H9 (cell line): ENCODE data around the gene VIM. TPM values are rescaled to one million over a fixed set of nuclear protein-coding genes. Genes with fewer than 3 reads are reported as not detected.

ENCODE experiments used
- DNase-seq: peaks from one replicate; pipeline ENCODE4 v3.0.0-alpha.2; 2017
- H2AFZ ChIP-seq: one replicate; pipeline ENCODE4 v1.6.1; 2013; ENCODE audit warnings: mild to moderate bottlenecking, low read length, control low read depth, moderate library complexity
- H2AK5ac ChIP-seq: 2 replicates; pipeline ENCODE4 v1.6.1; 2013; ENCODE audit warnings: low read length, control low read depth, mixed read lengths; ENCODE audit not compliant: insufficient read length
- H2BK120ac ChIP-seq: one replicate; pipeline ENCODE4 v1.6.1; 2013; ENCODE audit warnings: low read depth, mild to moderate bottlenecking, low read length, control low read depth, inconsistent platforms; ENCODE audit not compliant: poor library complexity, severe bottlenecking
- H2BK12ac ChIP-seq: 2 replicates; pipeline ENCODE4 v1.6.1; 2013; ENCODE audit warnings: low read length, control low read depth, mixed read lengths, low read depth; ENCODE audit not compliant: insufficient read length
- H2BK15ac ChIP-seq: 2 replicates; pipeline ENCODE4 v1.6.1; 2013; ENCODE audit warnings: low read depth, low read length, control low read depth
- H2BK20ac ChIP-seq: one replicate; pipeline ENCODE4 v1.6.1; 2013; ENCODE audit warnings: low read depth, mild to moderate bottlenecking, low read length, control low read depth, inconsistent platforms; ENCODE audit not compliant: poor library complexity, severe bottlenecking
- H2BK5ac ChIP-seq: 2 replicates; pipeline ENCODE4 v1.6.1; 2013; ENCODE audit warnings: low read length, control low read depth, mixed read lengths; ENCODE audit not compliant: insufficient read length
- H3K14ac ChIP-seq: 2 replicates; pipeline ENCODE4 v1.6.1; 2013; ENCODE audit warnings: low read length, control low read depth; ENCODE audit not compliant: insufficient read depth
- H3K18ac ChIP-seq: 2 replicates; pipeline ENCODE4 v1.6.1; 2013; ENCODE audit warnings: low read depth, mild to moderate bottlenecking, mixed read lengths, low read length, control low read depth; ENCODE audit not compliant: insufficient read length
- H3K23ac ChIP-seq: 2 replicates; pipeline ENCODE4 v1.6.1; 2013; ENCODE audit warnings: low read length, control low read depth, mixed read lengths, low read depth; ENCODE audit not compliant: insufficient read length
- H3K23me2 ChIP-seq: 2 replicates; pipeline ENCODE4 v1.6.1; 2013; ENCODE audit warnings: low read depth, mild to moderate bottlenecking, mixed read lengths, low read length, control low read depth; ENCODE audit not compliant: insufficient read length, poor library complexity, severe bottlenecking
- H3K27ac ChIP-seq: 2 replicates; pipeline ENCODE4 v1.5.1; 2013; ENCODE audit warnings: low read length, control low read depth, mixed read lengths, low read depth; ENCODE audit not compliant: insufficient read length
- H3K27me3 ChIP-seq: 2 replicates; pipeline ENCODE4 v1.6.1; 2013; ENCODE audit warnings: low read length, control low read depth, inconsistent platforms; ENCODE audit not compliant: insufficient read depth
- H3K4ac ChIP-seq: 2 replicates; pipeline ENCODE4 v1.6.1; 2013; ENCODE audit warnings: low read depth, mild to moderate bottlenecking, control low read depth, inconsistent platforms, low read length, moderate library complexity
- H3K4me1 ChIP-seq: 2 replicates; pipeline ENCODE4 v1.6.1; 2013; ENCODE audit warnings: low read length, control low read depth, inconsistent platforms; ENCODE audit not compliant: insufficient read depth
- H3K4me2 ChIP-seq: 2 replicates; pipeline ENCODE4 v1.6.1; 2013; ENCODE audit warnings: low read length, control low read depth, mixed read lengths; ENCODE audit not compliant: insufficient read length, insufficient read depth
- H3K56ac ChIP-seq: 2 replicates; pipeline ENCODE4 v1.6.1; 2013; ENCODE audit warnings: low read depth, mild to moderate bottlenecking, mixed read lengths, low read length, control low read depth; ENCODE audit not compliant: insufficient read length
- H3K79me1 ChIP-seq: 2 replicates; pipeline ENCODE4 v1.6.1; 2013; ENCODE audit warnings: low read depth, mild to moderate bottlenecking, moderate library complexity, low read length, control low read depth, inconsistent platforms; ENCODE audit not compliant: insufficient read depth, poor library complexity, severe bottlenecking
- H3K79me2 ChIP-seq: 2 replicates; pipeline ENCODE4 v1.6.1; 2013; ENCODE audit warnings: low read length, control low read depth, inconsistent platforms; ENCODE audit not compliant: insufficient read depth
- H3K9ac ChIP-seq: 2 replicates; pipeline ENCODE4 v1.6.1; 2013; ENCODE audit warnings: low read length, control low read depth, mixed read lengths; ENCODE audit not compliant: insufficient read length; ENCODE audit errors: extremely low read depth
- H3K9me3 ChIP-seq: one replicate; pipeline ENCODE4 v1.6.1; 2013; ENCODE audit warnings: low read depth, low read length, inconsistent platforms; ENCODE audit not compliant: control insufficient read depth
- H3T11ph ChIP-seq: one replicate; pipeline ENCODE4 v1.6.1; 2013; ENCODE audit warnings: mild to moderate bottlenecking, low read length, control low read depth, inconsistent platforms
- H4K20me1 ChIP-seq: one replicate; pipeline ENCODE4 v1.6.1; 2013; ENCODE audit not compliant: control insufficient read depth, insufficient read length, insufficient read depth
- H4K5ac ChIP-seq: 2 replicates; pipeline ENCODE4 v1.6.1; 2013; ENCODE audit warnings: low read depth, mild to moderate bottlenecking, mixed read lengths, low read length, control low read depth; ENCODE audit not compliant: insufficient read length
- H4K8ac ChIP-seq: replicated peaks from 2 replicates; pipeline ENCODE4 v1.6.1; 2013; ENCODE audit warnings: low read length, control low read depth, mixed read lengths, low read depth; ENCODE audit not compliant: insufficient read length
- H4K91ac ChIP-seq: 2 replicates; pipeline ENCODE4 v1.6.1; 2013; ENCODE audit warnings: low read depth, mild to moderate bottlenecking, moderate library complexity, mixed read lengths, low read length, control low read depth; ENCODE audit not compliant: insufficient read length
- H3K27ac Mint-ChIP-seq, 3 experiments: 2 replicates in 2 of 3; 3 replicates in 1 of 3; pipeline ENCODE4 v1.8.0; 2020 to 2021; ENCODE audit warnings: mixed read lengths in 3 of 3, mild to moderate bottlenecking in 1 of 3, moderate library complexity in 1 of 3
- H3K27me3 Mint-ChIP-seq: 2 replicates; pipeline ENCODE4 v1.8.0; 2021; ENCODE audit warnings: low read depth, mild to moderate bottlenecking, moderate library complexity, mixed read lengths
- H3K36me3 Mint-ChIP-seq, 3 experiments: 2 replicates in 2 of 3; 3 replicates in 1 of 3; pipeline ENCODE4 v1.8.0; 2020 to 2021; ENCODE audit warnings: low read depth in 3 of 3, mixed read lengths in 3 of 3; ENCODE audit not compliant: insufficient read depth in 1 of 3
- H3K4me1 Mint-ChIP-seq, 2 experiments: 2 replicates each; pipeline ENCODE4 v1.8.0; 2020; ENCODE audit warnings: mixed read lengths in 2 of 2
- H3K4me3 Mint-ChIP-seq, 2 experiments: 2 replicates in 1 of 2; 3 replicates in 1 of 2; pipeline ENCODE4 v1.8.0; 2020 to 2021; ENCODE audit warnings: mild to moderate bottlenecking in 2 of 2, mixed read lengths in 2 of 2, moderate library complexity in 1 of 2
- H3K9me3 Mint-ChIP-seq, 2 experiments: 2 replicates in 1 of 2; 3 replicates in 1 of 2; pipeline ENCODE4 v1.8.0; 2020; ENCODE audit warnings: mild to moderate bottlenecking in 2 of 2, mixed read lengths in 2 of 2, moderate library complexity in 1 of 2
- CTCF ChIP-seq: fragments of 200-600 bp; sonication (generic); conservative IDR thresholded peaks from 3 replicates; pipeline ENCODE4 v1.8.0; 2021; ENCODE audit warnings: antibody characterized with exemption, mild to moderate bottlenecking
- WGBS: extraction: QIAGEN DNeasy Blood & Tissue Kit; methylation state at CpG from one replicate; pipeline ENCODE4 v1.1.7; 2013; ENCODE audit warnings: missing lambda C conversion rate, low lambda C conversion rate, mixed read lengths; ENCODE audit not compliant: insufficient read length; ENCODE audit errors: extremely low coverage; 5-methylcytosine and 5-hydroxymethylcytosine counted together
- total RNA-seq: library from RNA; stranded (reverse); gene quantifications from 2 replicates; pipeline ENCODE4 v1.2.1, GENCODE V29; 2021

VIM gene
- total RNA-seq, 1 experiment from 2014 or later = 232 TPM

- Histone ChIP-seq H3T11ph (no peak overlapping the region), H2AFZ (no peak overlapping the region), H2BK12ac (no peak overlapping the region), H3K4me1 (no peaks in the 10 kb centered on the region), H3K79me2 (no peaks in the 10 kb centered on the region), H4K91ac (no peak overlapping the region), H4K8ac (no peak overlapping the region), H2BK120ac (no peak overlapping the region), H3K9ac (no peak overlapping the region), H3K4ac (no peak overlapping the region), H3K18ac (no peak overlapping the region), H3K27me3 (no peaks in the 10 kb centered on the region), H4K5ac (no peak overlapping the region), H2AK5ac (no peak overlapping the region), H3K9me3 (no peaks in the 10 kb centered on the region), H3K56ac (no peak overlapping the region), H3K14ac (no peak overlapping the region), H3K4me2 (no peak overlapping the region), H2BK5ac (no peak overlapping the region), H3K23me2 (no peaks in the 10 kb centered on the region), H3K79me1 (no peaks in the 10 kb centered on the region), H4K20me1 (no peaks in the 10 kb centered on the region), H2BK15ac (no peak overlapping the region), H2BK20ac (no peak overlapping the region), H3K23ac (no peak overlapping the region), H3K27ac (no peak overlapping the region)
- Mint-ChIP-seq H3K9me3 (peaks cover 17 to 23% of the 10 kb centered on the region in 2 experiments), H3K27me3 (peaks cover 2% of the 10 kb centered on the region; the same call in 1 of the 2 replicates), H3K27ac (no peak overlapping the region; a peak in 2 of 7 replicates), H3K4me1 (peaks cover 5 to 6% of the 10 kb centered on the region in 2 experiments; a peak in 3 of 4 replicates), H3K36me3 (peaks cover 4 to 19% (median 9%) of the 10 kb centered on the region in 3 experiments), H3K4me3 (no peak overlapping the region)
- DNase-seq = no peak
- no peak for TF ChIP-seq CTCF
- no CpG with 5 or more reads among the region's 12 CpGs for WGBS
These were observed 44.6 kb downstream of the VIM start for GRCh38 chr10:17272648-17273047.
